Fibroblast of peridontal ligament (primary cell): Measurements from ENCODE around the gene HNRNPUL2.
"Not testable (repeated sequence)": the region's sequence is repeated elsewhere in the genome, so short reads cannot be mapped to it uniquely, and the experiment has no call there.

Experiments
- DNase-seq: peaks from one replicate; pipeline ENCODE4 v3.0.0-alpha.2; 2010; ENCODE audit errors: extremely low read depth

Gene HNRNPUL2

DNA sequence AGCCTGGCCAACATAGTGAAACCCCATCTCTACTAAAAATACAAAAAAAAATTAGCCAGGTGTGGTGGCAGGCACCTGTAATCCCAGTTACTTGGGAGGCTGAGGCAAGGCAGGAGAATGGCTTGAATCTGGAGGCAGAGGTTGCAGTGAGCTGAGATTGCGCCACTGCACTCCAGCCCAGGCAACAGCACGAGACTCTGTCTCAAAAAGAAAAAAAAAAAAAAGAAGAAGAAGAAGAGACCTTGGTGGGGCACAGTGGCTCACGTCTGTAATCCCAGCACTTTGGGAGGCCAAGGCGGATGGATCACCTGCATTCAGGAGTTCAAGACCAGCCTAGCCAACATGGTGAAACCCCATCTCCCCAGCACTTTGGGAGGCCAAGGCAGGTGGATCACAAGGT, 23.3 kb downstream of the HNRNPUL2 start:
- not testable (repeated sequence) for DNase-seq

DNA sequence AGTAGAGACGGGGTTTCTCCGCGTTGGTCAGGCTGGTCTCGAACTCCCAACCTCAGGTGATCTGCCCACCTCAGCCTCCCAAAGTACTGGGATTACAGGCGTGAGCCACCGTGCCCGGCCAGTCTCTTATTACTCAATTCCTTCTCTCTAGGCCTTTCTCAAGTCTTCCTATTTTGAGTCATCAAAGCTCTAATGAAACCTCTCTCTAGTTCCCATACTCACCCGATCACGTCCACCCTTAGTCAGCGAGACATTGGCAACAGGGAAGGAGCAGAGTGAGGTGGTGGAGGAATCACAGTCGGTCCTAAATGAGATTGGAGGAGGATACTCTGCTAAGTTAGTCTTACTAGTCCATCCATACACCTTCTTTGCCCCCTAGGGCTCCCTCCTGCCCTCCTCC, 25.0 kb downstream of the HNRNPUL2 start:
- no peak for DNase-seq

DNA sequence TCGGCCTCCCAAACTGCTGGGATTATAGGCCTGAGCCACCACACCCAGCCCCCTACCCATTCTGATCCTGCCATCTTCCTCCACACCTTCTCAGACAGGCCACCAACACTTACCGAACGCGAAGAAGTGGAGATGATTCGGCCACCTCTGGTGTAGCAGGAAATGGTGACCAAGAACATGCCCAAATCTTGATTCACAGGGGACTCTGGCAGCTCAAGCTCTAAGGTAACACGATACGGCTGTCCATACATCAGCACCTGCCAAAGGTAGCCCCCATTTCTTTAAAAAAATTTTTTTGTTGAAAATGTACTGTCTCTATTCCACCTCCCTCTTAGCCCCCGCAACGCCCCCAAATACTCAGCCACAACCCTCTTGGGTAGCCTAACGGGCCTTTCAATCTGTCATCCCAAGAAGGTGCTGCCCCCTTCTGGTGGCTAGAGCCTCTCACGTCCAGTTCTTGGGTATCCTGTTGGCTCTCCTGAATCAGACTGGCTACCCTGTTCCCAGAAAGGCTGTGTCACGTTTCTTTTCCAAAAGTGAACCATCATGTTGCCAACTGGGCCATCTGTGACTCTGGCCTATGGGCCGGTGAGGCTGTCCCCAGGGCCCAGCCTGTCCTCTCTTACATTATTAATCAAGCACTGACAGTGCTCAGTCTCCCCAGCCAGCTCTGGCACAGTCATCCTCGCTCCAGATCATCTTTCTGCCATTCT, 32.6 kb downstream of the HNRNPUL2 start:
- peak; percentile 89 for DNase-seq

DNA sequence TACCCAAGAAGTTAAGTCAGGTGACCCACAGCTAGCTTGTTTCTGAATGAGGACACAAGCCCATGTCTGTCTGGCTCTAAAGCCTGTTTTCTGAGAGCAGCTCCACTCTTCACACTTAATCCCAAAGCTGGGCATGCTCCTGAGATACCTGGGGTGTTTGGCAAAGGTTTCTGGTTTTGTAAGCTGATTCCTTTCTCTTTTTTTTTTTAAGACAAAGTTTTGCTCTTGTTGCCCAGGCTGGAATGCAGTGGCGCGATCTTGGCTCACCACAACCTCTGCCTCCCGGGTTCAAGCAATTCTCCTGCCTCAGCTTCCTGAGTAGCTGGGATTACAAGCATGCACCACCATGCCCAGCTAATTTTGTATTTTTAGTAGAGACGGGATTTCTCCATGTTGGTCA, 33.6 kb downstream of the HNRNPUL2 start:
- not testable (repeated sequence) for DNase-seq

DNA sequence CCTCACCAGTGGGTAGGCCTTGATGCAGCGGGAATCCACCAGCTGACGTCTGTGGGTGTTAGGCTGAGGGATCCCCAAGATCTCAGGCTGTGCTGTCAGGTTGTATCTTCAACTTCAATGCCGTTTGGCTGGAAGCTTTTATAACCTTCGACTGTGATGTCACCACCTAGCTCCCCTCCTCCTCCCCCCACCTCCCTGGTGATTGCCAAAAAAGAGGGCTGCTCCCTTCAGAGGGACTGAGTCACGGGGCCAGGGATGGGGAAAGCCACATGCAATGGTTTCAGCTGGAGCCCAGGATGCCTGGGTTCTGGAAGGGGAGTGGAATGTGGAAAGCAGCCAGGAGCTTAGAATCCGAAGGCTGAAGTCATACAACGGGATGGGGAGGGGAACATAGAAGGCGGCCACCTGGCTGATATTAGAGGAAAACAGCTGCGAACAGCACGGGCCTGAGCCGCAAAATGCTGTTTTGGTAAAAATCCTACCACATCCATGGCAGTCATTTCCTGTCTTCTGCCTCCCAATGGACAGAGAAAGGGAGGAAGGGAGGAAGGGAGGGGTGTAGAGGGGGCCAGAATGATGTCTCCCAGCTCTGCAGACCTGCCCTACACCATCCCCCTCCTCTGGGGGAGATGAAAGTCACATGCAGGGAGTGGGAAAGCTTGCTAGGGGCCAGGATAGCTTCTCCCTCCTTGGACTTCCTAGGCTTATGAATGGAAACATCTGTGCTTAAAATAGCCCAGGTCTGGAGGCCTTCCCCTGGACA, 37.7 kb downstream of the HNRNPUL2 start, which contains the start of gene LRRN4CL:
Gene LRRN4CL, minus strand, starts transcription at position 110 of the 763 bp plus-strand sequence. CDS start 1,022 bp downstream, outside the sequence.
- DNase-seq = peak; percentile 98

DNA sequence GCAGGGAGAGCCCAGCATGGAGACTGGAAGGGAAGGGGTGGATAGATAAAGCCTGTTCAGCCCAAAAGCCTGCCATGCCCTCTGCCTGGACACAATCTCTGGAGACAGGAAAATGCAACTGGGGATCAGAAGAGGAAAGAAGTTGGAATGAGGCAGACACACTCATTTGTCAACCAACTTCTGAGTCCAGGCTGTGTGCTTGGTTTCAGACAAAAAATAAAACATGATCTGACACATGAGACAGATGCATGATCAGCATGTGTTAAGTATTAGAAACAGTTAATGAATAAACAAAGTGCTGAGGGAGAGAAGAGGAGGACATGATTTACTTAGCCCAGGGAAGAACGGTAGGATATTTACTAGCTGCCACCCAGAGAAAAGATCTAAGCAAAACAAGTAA, 38.8 kb downstream of the HNRNPUL2 start:
- peak; percentile 33 for DNase-seq

DNA sequence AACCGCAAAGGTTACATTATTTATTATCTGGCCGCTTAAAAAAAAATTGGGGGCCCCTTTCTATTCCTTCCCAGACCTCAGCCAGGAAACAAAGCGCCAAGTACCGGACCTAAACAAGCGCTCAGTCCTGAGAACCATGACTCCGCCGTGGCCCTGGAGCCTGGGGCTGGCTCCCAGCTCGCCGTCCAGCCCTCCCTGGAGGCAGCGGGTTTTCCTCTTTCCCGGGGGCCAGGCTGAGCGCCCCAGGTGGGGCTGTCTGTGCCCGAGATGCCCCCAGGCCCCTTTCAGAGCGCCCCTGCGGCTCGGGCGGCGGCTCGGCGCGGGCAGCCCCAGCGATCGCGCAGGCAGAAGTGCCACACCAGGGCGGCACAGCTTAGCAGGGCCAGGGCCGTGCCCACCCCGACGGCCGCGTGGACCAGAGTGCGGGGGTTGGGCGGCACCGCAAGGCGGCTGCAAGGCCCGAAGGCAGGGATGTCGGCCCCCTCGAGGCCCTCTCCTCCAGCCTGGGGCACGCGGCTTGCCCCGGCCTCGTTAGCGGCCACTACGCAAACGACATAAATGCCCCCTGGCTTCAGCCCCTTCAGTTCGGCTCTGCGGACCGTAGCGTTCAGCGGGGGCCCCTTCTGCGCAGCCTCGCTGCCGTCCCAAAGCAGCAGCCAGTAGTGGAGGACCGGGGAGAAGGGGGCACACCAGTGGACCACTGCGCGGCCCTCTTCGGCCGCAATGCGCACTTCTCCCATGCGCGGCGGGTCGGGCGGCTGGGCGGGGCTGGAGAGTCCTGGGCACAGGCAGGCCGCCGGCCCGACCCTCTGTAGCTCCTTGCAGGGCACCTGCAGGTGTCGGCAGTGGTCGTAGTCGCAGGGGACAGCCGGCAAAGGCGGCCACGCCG, 39.5 kb downstream of the HNRNPUL2 start:
- no peak for DNase-seq

DNA sequence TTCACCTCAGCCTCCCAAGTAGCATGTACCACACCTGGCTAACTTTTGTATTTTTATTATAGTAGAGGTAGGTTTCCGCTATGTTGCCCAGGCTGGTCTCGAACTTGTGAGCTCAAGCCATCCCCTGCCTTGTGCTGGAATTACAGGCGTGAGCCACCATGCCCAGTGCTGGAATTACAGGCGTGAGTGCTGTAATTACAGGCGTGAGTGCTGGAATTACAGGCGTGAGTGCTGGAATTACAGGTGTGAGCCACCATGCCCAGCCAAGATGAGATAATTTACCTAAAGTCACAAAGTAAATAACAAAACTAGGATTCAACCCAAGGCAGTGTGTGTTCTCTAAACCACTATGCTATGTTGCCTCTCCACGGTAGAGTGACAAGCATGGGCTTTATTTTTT, 44.7 kb downstream of the HNRNPUL2 start:
- DNase-seq = no peak

DNA sequence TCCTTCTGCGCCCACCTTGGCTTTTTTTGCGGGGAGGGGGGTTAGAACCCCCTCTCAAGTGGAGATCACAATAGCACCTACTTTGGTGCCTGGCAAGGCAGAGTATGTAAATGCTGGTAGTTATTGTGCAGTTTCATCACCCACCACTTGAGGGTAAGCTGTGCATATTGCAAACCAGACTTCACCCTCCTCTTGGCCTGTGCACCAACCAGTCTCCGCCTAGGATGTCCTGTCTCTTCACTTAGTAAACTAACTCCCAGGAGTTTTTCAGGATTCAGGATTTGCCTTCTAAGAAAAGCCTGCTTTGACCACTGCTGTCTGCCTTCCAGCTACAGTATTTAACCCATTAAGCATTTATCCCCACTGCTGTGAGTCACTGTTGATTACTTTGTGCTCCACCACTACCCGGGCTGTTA, 46.4 kb downstream of the HNRNPUL2 start:
- peak; percentile 93 for DNase-seq

DNA sequence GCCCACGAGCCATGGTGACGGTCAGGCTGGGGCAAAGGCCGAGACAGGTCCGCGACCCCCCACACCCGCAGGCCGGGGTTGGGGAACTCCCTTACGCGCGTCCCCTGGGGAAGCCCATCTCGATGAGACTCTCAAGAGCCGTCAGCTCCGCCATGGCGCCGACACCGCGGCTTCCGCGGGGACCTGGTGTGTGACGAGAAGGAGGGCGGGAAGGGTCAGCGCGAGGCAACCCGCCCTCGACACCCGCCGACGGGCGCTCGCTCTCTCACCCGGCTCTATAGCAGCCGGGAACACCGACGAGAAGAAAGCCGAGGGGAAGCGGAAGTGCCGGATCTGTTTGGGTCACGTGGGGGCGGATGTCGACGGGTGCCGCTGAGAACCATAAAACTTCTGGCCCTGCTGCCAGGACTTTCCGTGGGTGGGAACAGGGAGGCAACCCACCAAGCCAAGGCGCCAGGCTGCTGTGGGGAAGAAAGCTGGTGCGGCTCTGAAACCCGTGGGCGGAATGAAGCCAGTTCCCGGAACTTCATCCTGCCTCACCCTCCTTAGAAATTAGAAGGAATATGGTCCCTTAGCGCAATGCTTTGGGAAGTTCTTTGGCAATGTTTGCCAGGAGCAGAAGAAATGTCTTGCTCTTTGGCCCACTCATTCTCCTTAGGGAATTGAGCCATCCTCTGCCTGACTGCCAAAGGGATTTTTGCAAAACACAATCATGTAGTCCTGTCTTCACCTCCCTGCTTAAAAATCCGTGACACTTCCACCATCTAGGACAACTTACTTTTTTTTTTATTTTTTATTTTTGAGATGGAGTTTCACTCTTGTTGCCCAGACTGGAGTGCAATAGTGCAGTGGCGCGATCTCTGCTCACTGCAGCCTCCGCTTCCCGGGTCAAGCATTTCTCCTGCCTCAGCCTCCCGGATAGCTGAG, 48.2 kb downstream of the HNRNPUL2 start, which contains the start of gene UBXN1:
Gene UBXN1, minus strand, starts transcription at position 304 of the 927 bp plus-strand sequence. Its CDS starts 150 bp downstream, at position 154.
- DNase-seq = peak; percentile 94

DNA sequence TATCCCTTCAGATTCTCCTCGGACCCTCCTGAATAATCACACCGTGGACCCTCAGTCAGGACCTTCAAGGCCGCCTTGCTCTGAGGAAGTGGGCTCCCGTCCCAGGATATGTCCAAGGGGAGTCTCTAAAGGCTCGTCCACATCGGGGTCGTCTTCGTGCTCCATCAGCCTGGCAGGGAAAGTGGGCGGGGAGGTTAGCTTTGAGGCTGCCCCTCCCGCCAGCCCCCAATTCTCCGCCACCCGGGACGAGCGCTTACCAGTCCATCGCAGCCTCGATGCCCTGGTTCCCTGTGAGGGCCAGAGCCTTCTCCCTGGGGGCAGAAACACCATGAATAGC, 48.9 kb downstream of the HNRNPUL2 start:
- no peak for DNase-seq

DNA sequence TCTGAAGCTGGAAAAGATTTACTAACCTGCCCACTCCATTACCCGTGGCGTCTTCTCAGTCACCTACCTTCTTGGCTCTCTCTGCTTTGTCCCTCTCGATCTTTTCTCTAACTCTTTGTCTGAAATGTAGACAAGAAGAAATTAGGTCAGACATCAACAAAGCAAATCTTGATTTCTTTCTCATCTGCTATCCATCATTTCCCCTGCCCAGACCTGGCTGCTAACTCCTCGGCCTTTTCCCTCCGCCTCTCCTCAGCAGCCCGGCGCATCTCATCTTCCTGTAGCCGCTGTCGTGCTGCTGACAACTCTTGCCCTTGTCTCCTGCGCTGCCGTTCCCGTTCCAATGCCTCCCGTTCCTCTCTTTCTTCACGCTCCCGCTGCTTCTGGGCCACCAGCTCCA, 49.5 kb downstream of the HNRNPUL2 start:
- DNase-seq = no peak

DNA sequence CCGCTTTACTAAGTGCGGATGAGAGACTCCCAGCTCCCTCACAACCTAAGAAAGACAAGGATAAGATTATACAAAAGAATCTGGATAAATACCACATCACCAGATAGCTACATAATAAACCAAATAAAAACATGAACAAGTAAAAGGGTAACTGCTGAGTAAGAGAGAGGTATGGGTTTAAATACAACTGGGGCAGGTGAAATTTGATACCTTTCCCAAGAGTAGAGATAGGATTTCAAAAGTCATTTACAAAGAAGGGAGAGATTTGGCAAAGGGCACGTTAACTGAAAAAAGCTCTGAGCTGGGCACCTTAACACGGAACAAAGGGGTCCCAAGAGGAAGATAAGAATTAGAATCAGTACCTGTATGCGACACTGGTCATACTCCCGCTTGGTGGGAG, 50.1 kb downstream of the HNRNPUL2 start:
- DNase-seq = no peak

DNA sequence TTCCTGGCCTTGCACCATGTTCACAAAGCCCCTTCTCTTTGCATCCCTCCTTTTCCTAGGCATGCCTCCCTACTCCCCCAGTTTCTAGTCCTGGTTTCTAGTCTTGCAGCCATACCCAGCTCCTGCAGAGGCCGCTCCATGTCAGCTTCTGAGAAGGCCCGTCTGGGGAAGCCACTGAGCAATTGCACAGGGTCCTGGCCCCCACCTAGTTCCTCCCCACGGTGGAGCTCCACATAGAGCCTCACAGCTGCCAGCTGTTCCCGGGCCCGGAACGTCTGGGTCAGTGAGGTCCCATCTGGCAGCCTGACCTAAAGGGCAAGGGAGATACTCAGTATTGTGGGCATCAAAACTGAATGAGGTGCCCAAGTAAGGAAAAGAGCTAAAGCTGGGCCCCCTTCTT, 50.6 kb downstream of the HNRNPUL2 start:
- DNase-seq = no peak

DNA sequence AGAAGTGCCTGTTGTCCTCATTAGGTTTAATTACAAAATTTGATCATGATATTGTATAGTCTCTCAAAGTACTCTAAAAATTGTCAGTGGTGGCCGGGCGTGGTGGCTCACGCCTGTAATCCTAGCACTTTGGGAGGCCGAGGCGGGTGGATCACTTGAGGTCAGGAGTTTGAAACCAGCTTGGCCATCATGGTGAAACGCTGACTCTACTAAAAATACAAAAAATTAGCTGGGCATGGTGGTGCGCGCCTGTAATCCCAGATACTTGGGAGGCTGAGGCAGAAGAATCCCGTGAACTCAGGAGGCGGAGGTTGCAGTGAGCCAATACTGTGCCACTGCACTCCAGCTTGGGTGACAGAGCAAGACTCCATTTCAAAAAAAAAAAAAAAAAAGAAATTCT, 51.8 kb downstream of the HNRNPUL2 start:
- DNase-seq = not testable (repeated sequence)

DNA sequence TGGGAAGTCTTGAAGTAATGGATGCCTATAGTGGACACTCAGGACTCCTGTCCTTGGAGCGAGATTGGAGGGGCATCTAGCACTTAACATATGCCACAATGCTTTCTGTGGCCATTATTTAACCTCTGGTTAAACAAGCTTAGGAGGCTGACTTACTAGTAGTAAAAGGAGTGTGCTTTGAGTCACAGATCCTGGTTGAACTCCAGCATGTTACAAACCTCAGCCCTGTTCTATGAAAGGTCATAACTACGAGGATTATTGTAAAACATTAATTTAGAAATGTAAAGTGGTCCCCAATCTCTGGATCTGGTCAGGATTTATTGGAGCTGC, 54.1 kb downstream of the HNRNPUL2 start:
- DNase-seq = no peak

DNA sequence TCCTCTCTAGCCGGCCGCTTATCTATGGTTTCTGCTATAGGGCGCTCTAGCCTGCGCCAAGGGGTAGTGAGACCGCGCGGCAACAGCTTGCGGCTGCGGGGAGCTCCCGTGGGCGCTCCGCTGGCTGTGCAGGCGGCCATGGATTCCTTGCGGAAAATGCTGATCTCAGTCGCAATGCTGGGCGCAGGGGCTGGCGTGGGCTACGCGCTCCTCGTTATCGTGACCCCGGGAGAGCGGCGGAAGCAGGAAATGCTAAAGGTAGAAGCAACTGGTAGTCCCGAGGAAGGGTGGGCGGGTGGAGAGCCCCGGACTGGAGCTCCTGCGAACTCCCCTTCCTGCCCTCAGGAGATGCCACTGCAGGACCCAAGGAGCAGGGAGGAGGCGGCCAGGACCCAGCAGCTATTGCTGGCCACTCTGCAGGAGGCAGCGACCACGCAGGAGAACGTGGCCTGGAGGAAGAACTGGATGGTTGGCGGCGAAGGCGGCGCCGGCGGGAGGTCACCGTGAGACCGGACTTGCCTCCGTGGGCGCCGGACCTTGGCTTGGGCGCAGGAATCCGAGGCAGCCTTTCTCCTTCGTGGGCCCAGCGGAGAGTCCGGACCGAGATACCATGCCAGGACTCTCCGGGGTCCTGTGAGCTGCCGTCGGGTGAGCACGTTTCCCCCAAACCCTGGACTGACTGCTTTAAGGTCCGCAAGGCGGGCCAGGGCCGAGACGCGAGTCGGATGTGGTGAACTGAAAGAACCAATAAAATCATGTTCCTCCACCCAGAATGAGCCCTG, 55.5 kb downstream of the HNRNPUL2 start, which contains the start of the genes LBHD1 and UQCC3:
Gene LBHD1, minus strand, starts transcription at position 660 of the 782 bp plus-strand sequence. CDS start 2,236 bp downstream, outside the sequence.
Gene UQCC3, plus strand, starts transcription at position 66 of the 782 bp plus-strand sequence. Its CDS starts 73 bp downstream, at position 139.
- peak; percentile 88 for DNase-seq

DNA sequence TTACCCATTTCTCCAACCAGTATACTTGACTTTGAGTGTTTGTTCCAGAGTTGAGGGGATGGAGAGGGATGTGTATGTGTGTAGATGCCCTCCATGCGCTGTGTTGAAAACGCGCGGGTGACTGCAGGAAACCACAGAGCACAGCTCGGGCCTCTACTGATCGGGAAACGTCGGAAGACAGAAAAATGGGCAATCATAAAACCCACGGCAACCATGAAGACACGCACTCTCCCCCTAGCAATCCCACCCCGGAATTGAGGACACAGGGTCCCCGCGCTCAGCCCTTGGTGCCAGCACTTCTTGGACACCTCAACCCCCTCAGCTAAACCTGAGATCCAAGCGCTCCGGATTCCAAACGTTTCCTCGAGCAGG, 56.0 kb downstream of the HNRNPUL2 start:
- DNase-seq = no peak

DNA sequence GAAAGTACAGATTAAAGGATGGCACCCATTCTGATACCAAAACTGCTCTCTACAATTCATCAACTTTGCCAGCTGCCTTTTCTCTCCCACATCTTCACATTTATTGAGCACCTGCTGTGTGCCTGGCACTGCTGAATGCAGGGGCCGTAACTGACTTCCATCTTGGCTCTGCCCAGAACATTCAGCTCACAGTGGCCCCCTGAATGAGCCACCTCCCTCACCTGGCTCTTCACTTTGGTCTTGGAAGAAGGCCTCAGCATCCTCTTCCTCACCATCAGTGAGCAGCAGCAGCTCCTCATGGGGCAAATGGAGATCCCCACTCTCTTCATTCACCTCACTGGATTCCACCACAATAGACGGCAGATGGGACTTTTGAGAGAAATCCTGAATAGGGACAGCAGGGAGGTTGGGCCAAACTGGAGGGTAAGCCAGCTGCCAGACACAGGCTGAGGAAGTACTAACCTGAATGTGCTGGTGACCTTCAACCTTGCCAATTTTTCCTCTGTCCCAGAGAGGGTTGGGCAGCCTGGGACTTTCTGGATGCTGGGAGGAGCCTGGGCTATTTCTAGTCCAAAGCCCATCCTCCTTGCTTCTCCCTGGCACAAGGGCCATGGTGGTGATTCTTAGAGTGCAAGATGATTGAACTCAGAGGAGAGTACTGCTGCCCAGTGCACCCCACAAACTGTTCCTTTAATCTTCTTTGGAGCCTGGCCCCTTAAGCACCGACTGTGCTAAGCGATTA, 57.7 kb downstream of the HNRNPUL2 start:
- no peak for DNase-seq
